Tibial artery (tissue), 4 donors: ENCODE measurements around the gene ZNF333.

ENCODE experiments used
- DNase-seq, 2 donors: peaks; one replicate each; pipeline ENCODE4 v3.0.0-alpha.2; 2019
- H3K27ac ChIP-seq, 2 donors: fragments of 200-600 bp; sonication (generic) in 1 of 2; 1 replicate in 1 of 2; 2 replicates in 1 of 2; pipeline ENCODE4 v1.5.1; 2018 to 2019; ENCODE audit warnings: mild to moderate bottlenecking in 1 of 2
- H3K27me3 ChIP-seq, 2 donors: fragments of 200-600 bp; sonication (generic) in 1 of 2; one replicate each; pipeline versions ENCODE4 v1.5.1 to v1.6.0; 2016 to 2019
- H3K36me3 ChIP-seq, 3 donors: fragments of 200-600 bp; sonication (generic) in 2 of 3; one replicate each; pipeline ENCODE4 v1.5.1; 2016 to 2019; ENCODE audit warnings: mild to moderate bottlenecking in 2 of 3
- H3K4me1 ChIP-seq, 4 donors: fragments of 200-600 bp; sonication (generic) in 2 of 4; 1 replicate in 3 of 4; 2 replicates in 1 of 4; pipeline ENCODE4 v1.5.1; 2016 to 2019
- H3K4me3 ChIP-seq, 2 donors: fragments of 200-600 bp; sonication (generic) in 1 of 2; 1 replicate in 1 of 2; 2 replicates in 1 of 2; pipeline ENCODE4 v1.5.1; 2018 to 2019; ENCODE audit warnings: mild to moderate bottlenecking in 2 of 2
- H3K9me3 ChIP-seq, 3 donors: fragments of 200-600 bp; sonication (generic) in 1 of 3; one replicate each; pipeline ENCODE4 v1.5.1; 2016 to 2019
- CTCF ChIP-seq, 2 experiments: fragments of 200-600 bp in 1 of 2; fragments of 450-650 bp in 1 of 2; IDR thresholded peaks; one replicate each; pipeline ENCODE4 v1.5.1; 2017 to 2019; ENCODE audit warnings: antibody characterized with exemption in 2 of 2, mild to moderate bottlenecking in 1 of 2, moderate library complexity in 1 of 2
- intact Hi-C: fragments of 100-400 bp; cut with DNase I; formaldehyde crosslinking; loops from one replicate; pipeline ENCODE4 v1.15.0; 2023; ENCODE audit warnings: low total_unique reads

The ZNF333 gene

GRCh38 chr19:14731200-14731599 lies 41.4 kb downstream of the ZNF333 start:
- H3K9me3 ChIP-seq = peaks cover 1 to 63% (median 43%) of the 10 kb centered on the region in 3 donors
- H3K4me1 ChIP-seq = no peaks in the 10 kb centered on the region
- no peaks in the 10 kb centered on the region for H3K36me3 ChIP-seq
- no peak overlapping the region for H3K27ac ChIP-seq
- TF ChIP-seq CTCF (IDR thresholded peaks at IDR 0.05) = no peak
- intact Hi-C loops = no loop called here
- DNase-seq = no peak
- no peaks in the 10 kb centered on the region for H3K27me3 ChIP-seq
- H3K4me3 ChIP-seq = no peak overlapping the region

- Histone ChIP-seq H3K36me3 (no peaks in the 10 kb centered on the region), H3K4me3 (no peak overlapping the region), H3K27ac (no peak overlapping the region), H3K27me3 (no peaks in the 10 kb centered on the region), H3K4me1 (no peaks in the 10 kb centered on the region), H3K9me3 (peaks cover 0 to 51% (median 31%) of the 10 kb centered on the region in 3 donors)
- no peak for DNase-seq
- TF ChIP-seq CTCF (IDR thresholded peaks at IDR 0.05) = no peak
- intact Hi-C loops = no loop called here
These were observed 42.7 kb downstream of the ZNF333 start for GRCh38 chr19:14732510-14732909.

DNA sequence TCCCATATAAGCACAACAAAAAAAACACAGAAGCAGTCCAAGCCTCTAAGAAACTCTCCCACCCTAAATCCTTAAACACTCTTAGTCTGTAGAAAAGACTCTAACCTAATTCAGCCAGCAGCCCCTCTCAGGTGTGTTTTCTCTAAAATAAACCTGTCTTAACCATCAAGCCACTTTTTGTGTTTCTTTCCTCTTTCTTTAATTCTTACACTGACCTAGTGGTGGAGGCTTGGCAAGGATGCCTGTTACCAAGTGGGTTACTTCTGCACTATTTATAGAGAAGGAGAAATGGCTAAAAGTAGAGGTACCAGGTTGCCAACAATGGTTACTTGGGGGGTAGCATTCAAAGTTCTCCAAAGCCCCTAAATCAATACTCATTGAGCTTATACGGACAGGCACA lies 43.7 kb downstream of the ZNF333 start:
- no peaks in the 10 kb centered on the region for H3K27me3 ChIP-seq
- no peak overlapping the region for H3K27ac ChIP-seq
- H3K4me1 ChIP-seq = no peaks in the 10 kb centered on the region
- no peak for DNase-seq
- intact Hi-C loops = no loop called here
- H3K4me3 ChIP-seq = no peak overlapping the region
- no peaks in the 10 kb centered on the region for H3K36me3 ChIP-seq
- no peak for TF ChIP-seq CTCF (IDR thresholded peaks at IDR 0.05)
- peaks cover 0 to 42% (median 22%) of the 10 kb centered on the region in 3 donors for H3K9me3 ChIP-seq

DNA sequence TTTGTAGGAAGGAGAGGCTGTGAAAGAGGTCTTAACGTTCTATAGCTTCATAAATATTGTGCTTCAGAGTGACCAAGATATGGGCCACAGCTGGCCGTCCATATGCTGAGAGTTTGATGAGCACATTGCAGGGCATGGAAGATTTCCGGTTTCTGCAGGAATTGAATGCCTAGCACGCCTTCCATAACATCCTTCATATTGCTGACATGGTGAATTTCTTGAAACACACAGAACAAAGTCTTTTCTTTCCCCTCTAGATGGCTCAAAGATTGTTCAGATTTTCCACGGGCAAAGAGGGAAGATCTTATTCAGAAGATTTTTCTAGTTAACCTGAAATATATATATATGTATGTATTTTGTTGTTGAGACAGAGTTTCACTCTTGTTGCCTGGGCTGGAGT lies 46.1 kb downstream of the ZNF333 start:
- H3K27ac ChIP-seq = no peak overlapping the region

DNA sequence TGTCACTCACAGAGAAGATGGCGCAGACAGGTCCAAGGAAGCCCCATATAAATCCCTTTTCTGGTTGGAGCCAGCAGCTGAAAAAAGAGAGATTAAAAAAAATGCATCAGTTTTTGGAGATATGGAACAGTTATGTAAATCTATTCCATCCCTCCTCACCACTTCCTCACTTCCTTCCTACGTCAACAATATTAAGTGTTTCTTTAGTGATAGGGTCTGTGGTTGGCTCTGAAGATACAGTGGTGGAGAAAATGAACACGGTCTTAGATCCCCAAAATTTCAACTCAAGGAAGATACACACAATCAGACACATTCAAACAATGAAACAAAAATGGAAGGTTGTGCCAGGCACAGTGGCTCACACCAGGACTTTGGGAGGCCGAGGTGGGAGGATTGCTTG lies 57.0 kb downstream of the ZNF333 start:
- Histone ChIP-seq H3K27ac (no peak overlapping the region), H3K36me3 (peaks cover 0 to 23% (median 0%) of the 10 kb centered on the region in 3 donors), H3K9me3 (peaks cover 0 to 6% (median 2%) of the 10 kb centered on the region in 3 donors), H3K4me1 (no peaks in the 10 kb centered on the region), H3K4me3 (no peak overlapping the region), H3K27me3 (no peaks in the 10 kb centered on the region)
- DNase-seq = no peak
- intact Hi-C loops = no loop called here
- no peak for TF ChIP-seq CTCF (IDR thresholded peaks at IDR 0.05)

More for the DNA sequence above, 46.1 kb downstream of the ZNF333 start:
- no peak for DNase-seq
- H3K9me3 ChIP-seq = peaks cover 0 to 21% (median 5%) of the 10 kb centered on the region in 3 donors
- H3K4me3 ChIP-seq = no peak overlapping the region
- H3K27me3 ChIP-seq = no peaks in the 10 kb centered on the region
- no peak for TF ChIP-seq CTCF (IDR thresholded peaks at IDR 0.05)
- H3K36me3 ChIP-seq = no peaks in the 10 kb centered on the region
- intact Hi-C loops = no loop called here
- no peaks in the 10 kb centered on the region for H3K4me1 ChIP-seq

GRCh38 chr19:14748601-14749000 lies 58.8 kb downstream of the ZNF333 start:
- intact Hi-C loops = no loop called here
- Histone ChIP-seq H3K4me1 (no peaks in the 10 kb centered on the region), H3K36me3 (peaks cover 0 to 13% (median 0%) of the 10 kb centered on the region in 3 donors), H3K27me3 (no peaks in the 10 kb centered on the region), H3K27ac (no peak overlapping the region), H3K9me3 (peaks cover 0 to under 1% (median 0%) of the 10 kb centered on the region in 3 donors), H3K4me3 (no peak overlapping the region)
- DNase-seq = no peak
- TF ChIP-seq CTCF (IDR thresholded peaks at IDR 0.05) = no peak
